ENCODE data around the gene DNAJC11. TPM values are rescaled to one million over a fixed set of nuclear protein-coding genes. Genes with fewer than 3 reads are reported as not detected.

DNAJC11 gene
- total and polyA plus RNA-seq, 9 donors: 10.1 to 94.5 (median 37.1) TPM

DNA sequence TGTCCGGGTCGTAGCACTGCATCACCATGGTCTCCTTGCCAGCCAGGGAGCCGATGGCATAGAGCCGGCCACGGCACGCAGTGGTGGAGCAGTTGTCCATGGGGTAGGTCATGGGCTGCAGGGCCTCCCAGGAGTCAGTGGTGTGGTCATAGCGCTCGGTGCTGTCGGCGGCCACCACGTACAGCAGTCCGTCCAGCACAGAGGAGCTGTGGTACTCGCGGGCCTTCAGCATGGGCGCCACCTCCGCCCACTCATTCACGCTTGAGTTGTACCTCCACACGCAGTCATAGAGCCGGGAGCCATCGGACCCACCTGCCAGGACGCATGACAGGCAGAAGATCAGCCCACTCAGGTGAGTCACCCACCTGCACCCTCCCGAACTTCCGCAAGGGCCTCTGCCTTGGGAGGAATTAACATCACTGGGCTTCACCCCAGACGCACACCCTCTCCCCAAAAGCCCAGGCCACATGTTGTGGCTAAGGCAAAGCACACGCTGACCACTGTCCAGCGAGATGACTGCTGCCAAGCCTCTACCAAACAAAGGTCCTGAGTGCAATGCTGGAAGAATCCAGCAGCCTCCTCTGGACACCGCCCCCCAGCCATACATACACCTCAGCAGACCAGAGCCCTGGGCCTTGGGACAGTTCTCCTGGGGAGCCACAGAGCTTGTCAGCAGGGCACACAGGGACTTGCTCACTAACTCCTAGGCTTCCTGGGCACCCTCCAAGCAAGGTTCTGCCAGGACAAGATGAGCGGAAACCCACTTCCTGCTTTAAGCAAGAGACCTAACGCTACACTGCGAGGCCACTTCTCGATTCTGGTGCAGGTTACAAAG is 102.3 kb downstream of the DNAJC11 start:
- intact Hi-C loops (cut with DNase I): loop anchor here in 1 of 4 donors (5.0 kb wide), 1 partner anchor 33 kb away; no protein-coding TSS in a partner anchor
- WGBS, 3 donors: 61 to 82% (median 70%) methylated on average over 31 of the region's 31 CpGs
- no peak overlapping the region for H3K27ac ChIP-seq
- peaks cover 24% of the 10 kb centered on the region for H3K4me1 ChIP-seq (ENCODE audit: insufficient read depth)
- H3K27me3 ChIP-seq: no peaks in the 10 kb centered on the region
- peak overlapping the region; percentile 45 for H3K4me3 ChIP-seq
- H3K9me3 ChIP-seq: no peaks in the 10 kb centered on the region
- TF ChIP-seq POLR2A (IDR thresholded peaks at IDR 0.05) (no peak), EP300 (IDR thresholded peaks at IDR 0.05) (no peak)
- TF ChIP-seq, protein P1, sequence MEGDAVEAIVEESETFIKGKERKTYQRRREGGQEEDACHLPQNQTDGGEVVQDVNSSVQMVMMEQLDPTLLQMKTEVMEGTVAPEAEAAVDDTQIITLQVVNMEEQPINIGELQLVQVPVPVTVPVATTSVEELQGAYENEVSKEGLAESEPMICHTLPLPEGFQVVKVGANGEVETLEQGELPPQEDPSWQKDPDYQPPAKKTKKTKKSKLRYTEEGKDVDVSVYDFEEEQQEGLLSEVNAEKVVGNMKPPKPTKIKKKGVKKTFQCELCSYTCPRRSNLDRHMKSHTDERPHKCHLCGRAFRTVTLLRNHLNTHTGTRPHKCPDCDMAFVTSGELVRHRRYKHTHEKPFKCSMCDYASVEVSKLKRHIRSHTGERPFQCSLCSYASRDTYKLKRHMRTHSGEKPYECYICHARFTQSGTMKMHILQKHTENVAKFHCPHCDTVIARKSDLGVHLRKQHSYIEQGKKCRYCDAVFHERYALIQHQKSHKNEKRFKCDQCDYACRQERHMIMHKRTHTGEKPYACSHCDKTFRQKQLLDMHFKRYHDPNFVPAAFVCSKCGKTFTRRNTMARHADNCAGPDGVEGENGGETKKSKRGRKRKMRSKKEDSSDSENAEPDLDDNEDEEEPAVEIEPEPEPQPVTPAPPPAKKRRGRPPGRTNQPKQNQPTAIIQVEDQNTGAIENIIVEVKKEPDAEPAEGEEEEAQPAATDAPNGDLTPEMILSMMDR (IDR thresholded peaks at IDR 0.05): no peak
- peak in 1 of 5 donors; percentile 18 for DNase-seq
- H3K36me3 ChIP-seq: no peaks in the 10 kb centered on the region

DNA sequence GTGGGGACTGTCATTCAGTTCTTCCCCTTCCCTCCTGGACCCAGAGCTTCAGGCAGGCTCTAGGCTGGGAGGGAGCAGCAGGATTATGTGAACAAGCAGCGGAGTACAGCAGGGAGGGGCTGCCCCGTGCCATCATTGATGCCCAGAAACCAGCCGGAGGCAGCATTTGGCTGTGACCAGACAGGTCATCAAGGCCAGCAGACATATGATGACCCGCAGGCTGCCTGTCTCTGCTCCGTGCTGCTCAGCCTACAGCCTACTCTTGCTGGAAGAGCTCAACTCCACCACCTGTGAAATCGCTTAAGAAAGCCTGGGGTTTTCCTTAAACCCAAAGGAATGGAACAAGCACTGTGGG is 103.9 kb downstream of the DNAJC11 start:
- WGBS, 3 donors: 72 to 80% (median 79%) methylated on average over 6 of the region's 6 CpGs
- H3K27me3 ChIP-seq: no peaks in the 10 kb centered on the region
- intact Hi-C loops (cut with DNase I): loop anchor here in 1 of 4 donors (5.0 kb wide), 1 partner anchor 35 kb away; no protein-coding TSS in a partner anchor
- H3K9me3 ChIP-seq: no peaks in the 10 kb centered on the region
- peaks cover 23% of the 10 kb centered on the region for H3K4me1 ChIP-seq (ENCODE audit: insufficient read depth)
- H3K36me3 ChIP-seq: no peaks in the 10 kb centered on the region
- no peak overlapping the region for H3K4me3 ChIP-seq
- DNase-seq: no peak
- H3K27ac ChIP-seq: no peak overlapping the region
- no peak for TF ChIP-seq POLR2A (IDR thresholded peaks at IDR 0.05)
- TF ChIP-seq, protein P1 (IDR thresholded peaks at IDR 0.05): no peak

DNA sequence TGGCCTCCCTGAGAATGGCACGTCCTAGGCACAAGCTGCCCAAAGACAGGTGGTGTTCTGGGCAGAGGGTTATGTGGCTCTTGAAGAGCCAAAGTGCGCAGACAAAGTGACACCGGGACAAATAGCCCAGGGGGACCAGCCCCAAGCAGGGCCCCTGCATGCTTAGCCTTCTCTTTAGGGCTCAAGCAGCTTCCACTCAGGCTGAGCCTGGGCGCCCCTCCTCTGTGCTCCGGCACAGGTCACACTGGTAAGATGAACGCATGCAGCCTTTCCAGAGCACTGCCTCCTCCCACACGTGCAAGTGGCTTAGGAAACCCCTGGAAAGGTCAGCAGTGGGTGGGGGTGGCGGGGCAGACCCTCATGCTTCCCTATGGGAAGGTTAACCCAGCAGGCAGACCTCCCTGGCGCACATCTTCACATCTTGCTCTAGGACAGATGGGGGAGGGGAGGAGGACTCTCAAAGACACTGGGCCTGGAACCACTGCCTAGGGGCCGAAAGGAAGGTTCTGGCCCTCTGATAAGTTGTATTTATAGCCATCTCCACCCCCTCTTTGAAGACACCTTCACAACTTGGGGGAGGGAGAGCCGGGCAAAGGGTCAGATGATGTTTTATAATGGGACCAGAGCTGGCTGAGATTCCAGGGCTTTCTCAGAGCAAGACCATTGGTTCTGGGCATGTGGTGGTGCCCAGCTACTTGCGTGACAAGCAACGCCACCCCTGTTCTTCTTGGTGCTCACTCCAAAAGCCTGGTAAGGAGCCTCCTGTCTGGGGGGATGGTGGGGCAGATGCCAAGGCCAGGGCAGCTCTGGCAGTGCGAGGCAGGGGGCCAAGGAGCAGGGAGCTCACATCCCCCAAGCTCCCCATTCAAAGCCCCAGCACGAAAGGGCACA is 104.5 kb downstream of the DNAJC11 start:
- intact Hi-C loops (cut with DNase I): loop anchor here in 1 of 4 donors (5.0 kb wide), 1 partner anchor 35 kb away; no protein-coding TSS in a partner anchor
- no peaks in the 10 kb centered on the region for H3K36me3 ChIP-seq
- TF ChIP-seq POLR2A (IDR thresholded peaks at IDR 0.05) (no peak), EP300 (IDR thresholded peaks at IDR 0.05) (no peak)
- TF ChIP-seq, protein P1 (IDR thresholded peaks at IDR 0.05): no peak

DNA sequence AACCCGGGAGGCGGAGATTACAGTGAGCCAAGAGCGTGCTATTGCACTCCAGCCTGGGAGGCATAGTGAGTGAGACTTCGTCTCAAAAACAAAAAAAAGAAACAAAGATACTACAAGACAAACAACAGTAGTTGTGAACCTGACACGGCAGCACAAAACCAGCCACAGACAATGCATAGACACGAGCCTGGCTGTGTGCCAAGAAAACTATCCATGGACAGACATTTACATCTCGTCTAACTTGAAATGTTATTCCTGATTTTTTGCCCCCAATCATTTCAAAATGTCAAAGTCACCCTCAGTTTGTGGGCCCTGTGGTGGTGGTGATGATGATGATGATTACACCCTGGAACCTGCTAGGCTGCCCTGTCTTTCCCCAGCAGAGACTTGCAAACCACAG is 105.3 kb downstream of the DNAJC11 start:
- peaks cover 23% of the 10 kb centered on the region for H3K4me1 ChIP-seq (ENCODE audit: insufficient read depth)
- 44 to 47% (median 45%) methylated on average over 7 of the region's 7 CpGs for WGBS, 3 donors
- no peak overlapping the region for H3K4me3 ChIP-seq
- H3K27ac ChIP-seq: no peak overlapping the region
- H3K36me3 ChIP-seq: no peaks in the 10 kb centered on the region
- intact Hi-C loops (cut with DNase I): loop anchor here in 1 of 4 donors (5.0 kb wide), 1 partner anchor 36 kb away; no protein-coding TSS in a partner anchor
- TF ChIP-seq EP300 (IDR thresholded peaks at IDR 0.05): no peak
- TF ChIP-seq, protein P1 (IDR thresholded peaks at IDR 0.05): no peak
- TF ChIP-seq POLR2A (IDR thresholded peaks at IDR 0.05): no peak
- no peaks in the 10 kb centered on the region for H3K27me3 ChIP-seq
- no peaks in the 10 kb centered on the region for H3K9me3 ChIP-seq
- DNase-seq: peak in 1 of 5 donors; percentile 37

More for the DNA sequence above, 104.5 kb downstream of the DNAJC11 start:
- no peaks in the 10 kb centered on the region for H3K27me3 ChIP-seq
- peaks cover 23% of the 10 kb centered on the region for H3K4me1 ChIP-seq (ENCODE audit: insufficient read depth)
- 66 to 70% (median 70%) methylated on average over 15 of the region's 15 CpGs for WGBS, 3 donors
- no peaks in the 10 kb centered on the region for H3K9me3 ChIP-seq
- H3K27ac ChIP-seq: no peak overlapping the region
- no peak for DNase-seq
- no peak overlapping the region for H3K4me3 ChIP-seq
